ENCODE results near the gene ZNF774. TPM values are rescaled to one million over a fixed set of nuclear protein-coding genes. Genes with fewer than 3 reads are reported as not detected.
A peak's percentile ranks its signal among the peaks of the same experiment; 100 is the strongest.
"Not testable (repeated sequence)": the region's sequence is repeated elsewhere in the genome, so short reads cannot be mapped to it uniquely, and the experiment has no call there.

ZNF774 gene
- polyA plus RNA-seq, 1 donor: 2.9 TPM

GRCh38 chr15:90388462-90389380, 36.6 kb downstream of the ZNF774 start:
- DNase-seq (ENCODE audit: low read depth): no peak

DNA sequence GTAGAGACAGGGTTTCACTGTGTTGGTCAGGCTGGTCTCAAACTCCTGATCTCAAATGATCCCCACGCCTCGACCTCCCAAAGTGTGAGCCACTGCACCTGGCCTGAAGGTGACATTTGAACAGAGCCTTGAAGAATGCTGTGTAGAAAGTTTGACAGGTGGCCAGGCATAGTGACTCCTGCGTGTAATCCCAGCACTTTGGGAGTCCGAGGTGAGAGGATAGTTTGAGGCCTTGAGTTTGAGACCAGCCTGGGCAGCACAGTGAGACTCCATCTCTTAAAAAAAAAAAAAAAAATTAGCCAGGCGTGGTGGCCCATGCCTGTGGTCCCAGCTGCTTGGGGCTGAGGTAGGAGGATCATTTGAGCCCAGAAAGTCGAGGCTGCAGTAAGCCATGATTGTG, 37.4 kb downstream of the ZNF774 start:
- DNase-seq (ENCODE audit: low read depth): no peak

DNA sequence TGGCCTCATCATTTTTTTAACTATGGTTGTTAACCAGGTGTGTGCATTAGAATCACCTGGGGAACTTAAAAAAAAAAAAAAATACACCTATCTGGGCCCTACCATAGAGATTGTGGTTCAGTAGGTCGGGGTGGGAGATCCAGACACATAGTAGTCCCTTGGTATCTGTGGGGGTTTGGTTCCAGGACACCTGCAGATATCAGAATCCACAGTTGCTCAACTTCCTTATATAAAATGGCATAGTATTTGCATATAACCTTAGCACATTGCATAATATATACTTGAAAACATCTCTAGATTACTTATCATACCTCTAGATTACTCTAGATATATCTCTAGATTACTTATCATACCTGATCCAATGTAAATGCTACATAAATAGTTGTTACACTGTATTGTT, 41.0 kb downstream of the ZNF774 start:
- no peak for DNase-seq (ENCODE audit: low read depth)

DNA sequence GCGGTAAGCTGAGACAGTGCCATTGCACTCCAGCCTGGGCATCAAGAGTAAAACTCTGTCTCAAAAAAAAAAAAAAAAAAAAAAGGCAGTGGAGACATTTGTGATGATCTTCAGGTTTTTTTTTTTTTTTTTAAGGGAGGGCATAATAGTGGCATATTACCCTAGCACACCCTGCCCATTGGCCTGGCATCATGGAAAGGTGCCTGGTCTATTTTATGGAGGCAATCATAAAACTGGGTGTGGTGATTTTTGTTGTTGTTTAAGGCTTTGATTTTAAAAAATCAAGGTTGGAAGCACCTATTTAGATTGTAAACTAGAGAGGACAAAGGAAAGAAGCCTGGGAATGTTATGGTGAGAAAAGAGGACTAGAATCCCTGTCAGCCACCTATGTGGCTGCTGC, 42.0 kb downstream of the ZNF774 start:
- no peak for DNase-seq (ENCODE audit: low read depth)

- no peak for DNase-seq (ENCODE audit: low read depth)
These were observed 42.8 kb downstream of the ZNF774 start for GRCh38 chr15:90394748-90395442.

GRCh38 chr15:90396321-90396720, 44.2 kb downstream of the ZNF774 start:
- DNase-seq (ENCODE audit: low read depth): no peak

GRCh38 chr15:90400005-90400758, 48.1 kb downstream of the ZNF774 start:
- DNase-seq (ENCODE audit: low read depth): no peak

- DNase-seq (ENCODE audit: low read depth): peak; percentile 84
These were observed 48.8 kb downstream of the ZNF774 start for GRCh38 chr15:90400759-90401314.

DNA sequence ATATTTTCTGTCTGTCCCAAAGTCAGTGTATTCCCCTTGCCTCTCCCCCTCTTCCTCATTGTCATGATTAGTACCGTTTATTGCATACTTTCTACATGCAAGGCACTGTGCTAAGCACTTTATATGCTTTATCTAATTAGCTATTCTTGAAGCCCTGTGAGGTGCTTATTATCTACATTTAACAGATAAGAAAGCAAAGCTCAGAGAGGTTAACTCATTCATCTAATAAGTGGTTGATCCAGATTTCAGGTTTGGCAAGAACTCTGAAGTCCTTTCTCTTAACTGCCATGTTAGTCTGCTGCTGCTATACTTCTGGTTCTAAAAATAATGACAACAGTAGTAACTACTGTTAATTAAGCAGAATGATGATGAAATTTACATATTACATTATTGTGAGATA, 49.4 kb downstream of the ZNF774 start:
- no peak for DNase-seq (ENCODE audit: low read depth)

DNA sequence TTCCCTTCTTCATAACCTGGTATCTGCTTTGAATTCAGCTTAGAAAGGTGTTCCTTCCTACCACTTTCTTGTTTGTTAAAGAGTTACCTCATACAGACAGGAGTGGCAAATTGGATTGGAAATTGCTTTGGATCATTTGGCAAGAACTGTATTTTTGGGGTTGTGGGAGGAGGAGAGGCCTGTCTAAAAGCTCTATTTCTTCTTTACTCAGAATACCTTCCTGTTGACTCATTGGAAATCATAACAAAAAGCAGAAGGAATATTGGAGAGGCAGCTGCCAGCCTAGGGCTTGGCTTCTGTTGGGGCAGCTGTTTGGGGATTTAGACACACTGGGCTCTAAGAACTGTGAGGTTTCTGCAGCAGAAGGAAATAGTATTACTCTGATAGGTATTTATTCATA, 50.1 kb downstream of the ZNF774 start:
- DNase-seq (ENCODE audit: low read depth): no peak

- DNase-seq (ENCODE audit: low read depth): no peak
These were observed 50.7 kb downstream of the ZNF774 start for GRCh38 chr15:90402767-90403166.

GRCh38 chr15:90405055-90405607, 53.0 kb downstream of the ZNF774 start:
- no peak for DNase-seq (ENCODE audit: low read depth)

GRCh38 chr15:90407336-90407735, 55.3 kb downstream of the ZNF774 start:
- no peak for DNase-seq (ENCODE audit: low read depth)

GRCh38 chr15:90407871-90408317, 55.8 kb downstream of the ZNF774 start:
- DNase-seq (ENCODE audit: low read depth): no peak

DNA sequence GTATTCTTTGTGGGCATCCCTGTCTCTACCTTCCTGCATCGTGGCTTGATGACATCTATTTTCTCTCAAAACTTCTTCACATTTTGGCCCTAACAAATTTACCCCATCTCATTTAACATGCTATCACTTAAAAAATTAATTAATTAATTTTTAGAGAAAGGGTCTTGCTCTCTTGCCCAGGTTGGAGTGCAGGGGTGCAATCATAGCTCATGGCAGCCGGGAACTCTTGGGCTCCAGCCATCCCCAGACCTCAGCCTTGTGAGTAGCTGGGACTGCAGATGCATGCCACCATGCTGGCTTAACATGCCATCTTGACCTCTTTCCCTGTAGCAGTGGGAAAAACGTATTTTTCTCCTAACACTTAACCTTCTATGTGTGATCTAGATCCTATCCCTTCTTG, 56.6 kb downstream of the ZNF774 start:
- no peak for DNase-seq (ENCODE audit: low read depth)

- DNase-seq (ENCODE audit: low read depth): not testable (repeated sequence)
These were observed 57.5 kb downstream of the ZNF774 start for GRCh38 chr15:90409587-90409986.

DNA sequence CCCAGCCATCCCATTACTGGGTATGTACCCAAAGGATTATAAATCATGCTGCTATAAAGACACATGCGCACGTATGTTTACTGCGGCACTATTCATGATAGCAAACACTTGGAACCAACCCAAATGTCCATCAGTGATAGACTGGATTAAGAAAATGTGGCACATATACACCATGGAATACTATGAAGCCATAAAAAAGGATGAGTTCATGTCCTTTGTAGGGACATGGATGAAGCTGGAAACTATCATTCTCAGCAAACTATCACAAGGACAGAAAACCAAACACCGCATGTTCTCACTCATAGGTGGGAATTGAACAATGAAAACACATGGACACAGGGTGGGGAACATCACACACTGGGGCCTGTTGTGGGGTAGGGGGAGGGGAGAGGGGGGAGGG, 58.2 kb downstream of the ZNF774 start:
- DNase-seq (ENCODE audit: low read depth): not testable (repeated sequence)

GRCh38 chr15:90411176-90411575, 59.1 kb downstream of the ZNF774 start:
- DNase-seq (ENCODE audit: low read depth): no peak
